SH-SY5Y (cell line): ENCODE measurements around the gene CHD9.

ENCODE experiments used
- GATA2 ChIP-seq: IDR thresholded peaks from 2 replicates; pipeline ENCODE4 v1.6.1; 2011; ENCODE audit warnings: mild to moderate bottlenecking, low read depth, low read length
- GATA3 ChIP-seq: IDR thresholded peaks from 2 replicates; pipeline ENCODE4 v1.6.1; 2011; ENCODE audit warnings: low read depth, mild to moderate bottlenecking, low read length, moderate library complexity

GRCh38 chr16:53291757-53292392 lies 237.1 kb downstream of the CHD9 start:
- TF ChIP-seq GATA2, result no peak
- TF ChIP-seq GATA3, result no peak
